ENCODE results near the gene KLRB1.

- TF ChIP-seq POLR2A (IDR thresholded peaks at IDR 0.05; ENCODE audit: low read depth, low read length) (no peak), POLR2AphosphoS5 (IDR thresholded peaks at IDR 0.05; ENCODE audit: low read depth, low read length) (peak; percentile 57; the same call in 1 of the 2 replicates), TAF1 (IDR thresholded peaks at IDR 0.05; ENCODE audit: low read depth, low read length) (peak; percentile 67; the same call in 1 of the 2 replicates)
Measured at GRCh38 chr12:9647825-9648700, 40.3 kb upstream of the KLRB1 start.

All from GM12891 (cell line).